ENCODE measurements around the gene ADM.

ADM gene

DNA sequence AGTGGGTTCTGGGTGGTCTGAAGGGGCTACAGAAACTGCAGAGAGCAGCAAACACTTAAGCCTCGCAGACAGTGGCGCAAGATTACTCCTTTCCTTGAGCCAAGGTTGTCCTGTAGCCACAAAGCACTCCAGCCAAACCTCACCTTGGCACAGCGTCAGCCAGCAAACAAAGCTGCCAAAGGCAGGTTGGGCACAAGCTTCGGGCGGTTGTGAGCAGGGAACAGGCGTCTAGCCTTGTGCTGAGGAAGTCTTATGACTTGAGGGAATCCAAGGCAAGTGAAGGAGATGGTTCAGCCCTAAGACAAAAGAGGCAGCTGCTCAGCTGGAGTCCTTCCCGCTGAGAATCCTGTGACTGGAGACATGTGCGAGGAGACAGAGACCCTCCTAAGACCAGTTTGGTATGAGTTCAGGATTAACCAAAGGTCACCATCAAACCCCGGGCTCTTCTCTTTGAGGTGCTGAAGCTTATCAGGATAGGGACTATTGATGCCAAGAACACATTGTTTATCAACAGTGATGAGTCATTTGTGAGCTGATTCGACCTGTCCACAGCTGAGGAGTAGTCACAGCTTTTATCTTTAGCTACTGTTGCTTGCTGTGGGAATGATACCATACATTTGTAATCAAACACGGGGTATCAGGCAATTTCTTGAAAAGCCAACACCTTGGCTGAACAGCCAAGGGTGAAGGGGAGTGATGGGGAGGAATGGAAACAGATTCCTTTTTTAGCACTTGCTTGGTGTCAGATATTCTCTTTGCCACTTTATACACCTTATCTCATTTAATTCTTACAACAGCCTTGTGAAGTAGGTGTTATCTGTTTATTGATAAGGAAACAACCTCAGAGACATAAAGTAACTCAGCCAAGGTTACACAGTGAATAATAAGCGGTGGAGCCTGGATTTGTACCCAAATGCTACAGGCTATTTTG lies 4.6 kb downstream of the ADM start:
- no peak for DNase-seq (ENCODE audit: low read depth in 2 of 2)

DNA sequence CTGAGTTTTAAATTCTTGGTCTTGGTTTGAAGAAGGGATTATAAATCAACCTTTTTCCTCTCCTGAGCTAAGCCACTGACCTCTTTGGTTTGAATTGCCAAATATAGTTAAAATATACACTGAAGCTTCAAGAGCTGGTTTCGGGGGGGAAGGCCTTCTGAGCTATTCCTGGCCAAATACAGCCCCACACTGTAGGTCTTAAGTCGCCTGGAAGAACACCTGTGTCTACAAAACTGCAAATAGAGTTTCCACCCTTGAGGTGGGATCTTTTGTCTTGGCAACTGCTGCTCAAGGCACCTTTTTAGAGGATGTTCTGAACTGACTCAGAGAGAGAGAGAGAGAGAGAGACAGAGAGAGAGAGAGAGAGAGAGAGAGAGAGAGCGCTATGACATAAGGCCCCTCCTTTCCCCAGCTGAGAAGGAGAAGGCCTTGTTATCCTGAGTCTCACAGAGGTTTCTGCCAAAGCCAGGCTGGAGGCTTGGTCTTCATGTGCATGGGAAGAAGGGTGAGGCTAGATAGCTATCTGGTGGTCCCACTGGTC lies 5.5 kb downstream of the ADM start:
- no peak for DNase-seq (ENCODE audit: low read depth in 2 of 2)

DNA sequence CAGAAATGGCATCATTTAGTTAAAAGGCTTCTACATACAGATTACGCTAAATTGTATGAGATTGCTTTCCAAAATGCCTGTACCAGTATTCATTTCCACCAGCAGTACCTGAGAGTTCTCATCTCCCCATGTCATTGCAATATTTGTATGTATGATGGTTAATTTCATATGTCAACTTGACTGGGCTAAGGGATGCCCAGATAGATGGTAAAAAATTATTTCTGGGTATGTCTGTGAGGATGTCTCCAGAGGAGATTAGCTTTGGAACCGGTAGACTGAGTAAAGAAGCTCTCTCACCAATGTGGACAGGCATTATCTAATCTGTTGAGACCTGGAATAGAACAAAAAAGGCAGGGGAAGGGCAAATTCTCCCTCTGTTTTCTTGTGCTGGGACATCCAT lies 6.9 kb downstream of the ADM start:
- DNase-seq (ENCODE audit: low read depth in 2 of 2), result no peak

DNA sequence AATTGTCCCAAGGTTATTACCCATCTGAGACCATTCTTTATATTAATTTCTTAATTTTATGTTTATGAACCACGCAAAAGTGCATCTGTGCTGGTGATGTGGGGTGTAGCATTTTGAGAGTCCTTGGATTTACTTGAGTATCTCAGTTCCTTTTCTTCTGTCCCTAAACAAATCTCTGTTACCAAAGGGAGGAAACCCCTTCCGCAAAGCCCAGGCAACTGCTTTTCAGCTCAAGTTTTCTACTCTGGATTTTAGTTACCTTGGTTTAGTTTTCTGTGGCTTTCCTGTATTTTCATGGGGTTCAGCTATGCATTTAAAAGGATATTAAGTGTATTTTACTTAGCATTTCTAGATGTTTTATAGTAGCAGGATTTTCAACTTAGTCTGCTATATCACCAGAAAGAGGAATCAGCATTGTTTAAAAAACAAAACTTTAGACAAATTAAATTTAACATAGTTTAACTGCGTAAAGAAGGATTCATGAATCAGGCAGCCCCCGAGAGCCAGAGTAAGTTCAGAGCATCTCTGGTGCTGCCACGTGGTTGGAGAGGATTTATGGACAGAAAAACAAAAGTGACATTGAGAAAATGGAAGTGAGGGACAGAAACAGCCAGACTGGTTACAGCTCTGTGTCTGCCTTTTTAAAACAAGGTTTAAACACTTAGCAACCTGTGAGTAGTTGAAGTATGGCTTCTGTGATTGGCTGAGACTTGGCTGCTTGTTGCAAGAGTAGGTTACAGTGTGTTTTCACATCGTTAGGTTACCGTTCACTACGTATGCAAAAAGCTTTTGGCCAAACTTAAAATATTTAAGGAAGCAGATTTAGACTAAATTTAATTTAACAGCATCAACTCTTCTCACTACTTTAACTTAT lies 9.6 kb downstream of the ADM start:
- DNase-seq (ENCODE audit: low read depth in 2 of 2), result no peak

DNA sequence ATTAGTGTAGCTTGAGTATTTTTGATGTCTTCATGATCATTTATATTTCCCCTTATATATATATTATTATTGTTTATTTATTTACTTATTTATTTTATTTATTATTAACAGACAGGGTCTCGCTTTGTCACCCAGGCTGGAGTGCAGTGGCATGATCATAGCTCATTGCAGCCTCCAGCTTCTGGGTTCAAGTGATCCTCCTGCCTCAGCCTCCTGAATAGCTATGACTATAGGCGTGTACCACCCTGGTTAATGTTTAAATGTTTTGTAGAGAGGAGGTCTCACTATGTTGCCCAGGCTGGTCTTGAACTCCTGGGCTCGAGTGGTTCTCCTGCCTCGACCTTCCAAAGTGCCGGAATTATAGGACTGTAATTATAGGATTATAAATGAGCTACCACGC lies 10.2 kb downstream of the ADM start:
- DNase-seq (ENCODE audit: low read depth in 2 of 2), result no peak

DNA sequence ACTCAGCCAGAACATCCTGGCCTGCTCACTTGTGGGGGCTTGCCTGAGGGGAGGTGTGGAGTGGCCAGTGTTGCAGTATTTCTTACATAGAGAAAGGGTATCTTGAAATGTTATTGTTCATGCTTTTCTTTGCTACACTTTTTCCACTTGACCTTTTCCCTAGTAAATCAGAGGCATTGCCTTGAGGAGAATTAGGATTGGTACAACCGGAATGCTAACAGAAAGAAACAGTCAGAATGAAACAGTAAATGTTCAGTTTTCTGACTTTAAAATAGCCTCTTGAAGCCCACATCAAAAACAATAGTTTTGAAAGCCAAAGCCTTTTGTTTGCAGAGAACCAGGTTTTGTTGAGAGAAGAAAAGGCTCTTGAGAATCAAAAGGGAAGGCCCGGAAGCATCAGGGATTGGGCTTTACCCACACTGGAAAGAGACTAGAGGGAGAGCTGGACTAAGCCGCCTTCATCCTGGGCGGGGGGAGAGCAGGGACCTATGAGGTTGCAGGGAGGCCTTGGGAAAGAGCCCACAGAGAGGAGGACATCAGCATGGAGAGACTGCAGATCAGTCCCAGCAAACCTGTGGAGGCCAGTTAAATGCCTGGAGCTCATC lies 12.4 kb downstream of the ADM start:
- DNase-seq (ENCODE audit: low read depth in 2 of 2), result no peak

DNA sequence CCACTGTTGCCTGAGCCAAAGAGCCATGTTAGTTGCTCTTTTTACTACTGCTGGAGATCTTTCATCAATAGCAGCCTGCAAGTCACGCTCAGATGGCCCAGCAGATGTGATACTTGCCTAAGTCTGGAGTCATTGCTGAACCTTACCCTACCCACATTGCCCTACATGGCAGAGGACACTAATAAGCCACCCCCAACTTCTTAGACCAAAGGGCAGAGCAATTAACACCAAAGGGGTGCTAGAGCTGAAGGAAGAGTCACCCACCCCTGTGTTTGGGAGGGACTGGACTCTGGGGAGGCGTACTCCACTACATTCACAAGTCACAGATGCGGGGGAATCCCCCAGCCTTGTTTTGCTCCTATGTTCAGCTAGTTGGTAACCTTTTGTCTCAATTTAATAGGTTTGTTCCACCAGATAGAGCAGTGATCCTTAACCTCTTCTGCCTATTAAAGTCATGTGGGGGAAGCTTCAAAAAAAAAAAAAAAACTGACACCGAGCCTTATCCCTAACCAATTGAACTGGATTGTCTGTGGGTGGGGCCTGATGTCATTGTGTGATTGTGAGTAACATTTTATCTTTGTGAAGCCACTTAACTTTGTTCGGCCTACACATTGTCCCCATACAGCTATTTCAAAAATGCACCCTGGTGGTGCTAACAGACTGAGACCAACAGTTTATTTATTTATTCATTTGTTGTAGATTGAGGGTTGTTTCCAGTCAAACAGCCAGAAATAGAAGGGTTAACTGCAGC lies 13.1 kb downstream of the ADM start:
- DNase-seq (ENCODE audit: low read depth in 2 of 2), result no peak

DNA sequence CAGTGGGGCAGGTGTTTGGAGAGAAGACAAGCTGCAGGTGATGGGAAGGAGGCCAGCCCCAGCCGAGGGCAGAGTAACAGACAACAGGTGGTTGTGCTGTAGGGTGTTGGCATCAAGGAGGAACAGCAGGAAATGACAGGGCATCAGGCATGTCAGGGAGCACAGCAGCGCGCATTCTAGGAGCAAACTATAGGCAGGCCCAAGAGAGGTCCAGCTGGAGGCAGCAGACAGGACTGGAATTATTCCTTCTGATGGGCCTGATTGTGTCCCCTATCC lies 13.6 kb downstream of the ADM start:
- DNase-seq (ENCODE audit: low read depth in 2 of 2), result no peak

DNA sequence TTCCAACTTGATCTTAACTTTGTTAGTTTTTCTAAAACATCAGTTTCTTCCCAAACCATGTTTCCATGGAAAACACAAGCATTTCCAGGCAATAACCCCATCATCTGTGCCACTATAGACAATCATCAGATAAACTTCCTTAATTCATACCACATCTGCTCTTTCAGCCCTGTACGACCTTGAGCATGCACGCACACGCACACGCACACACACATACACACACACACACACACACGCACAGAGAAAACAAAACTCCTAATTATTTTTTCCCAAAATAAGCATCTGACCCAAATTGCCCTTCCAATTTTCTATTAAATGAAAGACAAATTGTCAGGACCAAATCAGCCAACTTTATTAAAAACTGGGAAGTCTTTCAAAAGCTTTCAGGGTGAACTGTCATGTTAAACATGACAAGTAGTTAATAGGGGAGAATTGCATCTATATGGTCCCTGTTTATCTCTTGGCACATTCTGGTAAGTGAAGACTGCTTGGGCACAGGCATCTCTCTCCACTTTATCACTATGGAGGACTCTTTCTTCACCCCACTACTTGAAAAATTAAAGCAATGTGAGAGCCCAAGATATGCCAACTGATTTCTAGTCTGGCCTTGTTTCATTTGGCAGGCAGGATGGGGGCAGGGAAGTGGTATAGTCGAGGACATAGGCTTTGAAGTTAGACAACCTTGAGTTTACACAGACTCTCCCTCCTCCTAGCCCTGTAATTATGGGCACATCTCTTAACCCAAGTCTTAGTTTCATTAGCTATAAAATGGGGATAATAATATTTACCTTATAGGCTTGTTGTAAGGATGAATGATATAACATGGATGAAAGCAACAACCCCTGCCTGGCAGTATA lies 15.1 kb downstream of the ADM start:
- DNase-seq (ENCODE audit: low read depth in 2 of 2), result no peak

DNA sequence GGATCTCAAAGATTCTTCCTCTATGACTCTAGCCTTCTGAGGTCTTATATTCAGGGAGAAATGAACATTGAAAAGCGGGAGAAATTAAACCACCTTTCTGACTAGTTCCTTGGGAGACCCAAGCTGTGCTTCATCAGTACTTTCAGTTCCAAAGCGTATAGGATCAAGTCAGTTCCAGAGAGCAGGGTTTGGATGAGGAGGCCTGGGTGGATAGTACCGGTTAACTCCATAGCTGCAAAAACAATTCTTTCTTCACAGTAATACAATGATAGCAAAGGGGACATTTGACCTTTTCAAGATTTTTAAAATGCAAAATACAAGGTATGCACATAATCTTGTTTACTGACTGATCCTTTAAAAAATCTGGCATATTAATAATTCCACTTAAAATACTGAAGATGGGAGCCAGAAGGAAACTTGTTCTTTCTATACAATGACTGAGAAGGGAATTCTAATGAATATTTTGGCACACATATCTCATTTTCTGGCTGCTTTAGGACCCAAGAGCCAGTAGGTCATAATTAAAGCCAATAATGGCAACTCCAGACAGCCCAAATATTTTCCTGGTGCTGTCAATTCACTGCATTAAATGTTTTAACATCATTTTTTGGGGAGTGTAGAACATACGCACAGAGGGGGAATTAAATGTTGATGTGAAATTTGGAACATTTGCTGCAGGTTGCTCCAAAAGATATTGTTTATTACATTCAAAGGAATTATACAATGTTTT lies 16.0 kb downstream of the ADM start:
- DNase-seq (ENCODE audit: low read depth in 2 of 2), result no peak

DNA sequence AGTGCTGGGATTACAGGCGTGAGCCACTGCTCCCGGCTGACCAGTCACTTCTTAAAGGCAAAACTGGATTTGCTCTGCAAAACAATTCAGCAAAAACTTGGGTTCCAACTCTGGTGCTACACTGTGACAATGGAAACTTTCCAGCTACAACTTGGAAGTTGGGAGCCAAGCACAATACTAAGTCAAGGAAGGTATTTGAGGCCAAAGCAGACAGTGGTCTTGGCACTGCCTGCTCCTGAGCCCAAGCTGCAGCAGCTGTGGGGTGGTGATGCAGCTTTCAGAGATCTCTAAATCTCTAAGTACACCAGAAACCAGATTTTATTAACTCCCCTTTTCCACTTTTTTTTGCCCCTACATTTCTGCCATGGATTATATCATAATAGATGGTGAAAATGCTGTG lies 17.5 kb downstream of the ADM start:
- DNase-seq (ENCODE audit: low read depth in 2 of 2), result no peak

DNA sequence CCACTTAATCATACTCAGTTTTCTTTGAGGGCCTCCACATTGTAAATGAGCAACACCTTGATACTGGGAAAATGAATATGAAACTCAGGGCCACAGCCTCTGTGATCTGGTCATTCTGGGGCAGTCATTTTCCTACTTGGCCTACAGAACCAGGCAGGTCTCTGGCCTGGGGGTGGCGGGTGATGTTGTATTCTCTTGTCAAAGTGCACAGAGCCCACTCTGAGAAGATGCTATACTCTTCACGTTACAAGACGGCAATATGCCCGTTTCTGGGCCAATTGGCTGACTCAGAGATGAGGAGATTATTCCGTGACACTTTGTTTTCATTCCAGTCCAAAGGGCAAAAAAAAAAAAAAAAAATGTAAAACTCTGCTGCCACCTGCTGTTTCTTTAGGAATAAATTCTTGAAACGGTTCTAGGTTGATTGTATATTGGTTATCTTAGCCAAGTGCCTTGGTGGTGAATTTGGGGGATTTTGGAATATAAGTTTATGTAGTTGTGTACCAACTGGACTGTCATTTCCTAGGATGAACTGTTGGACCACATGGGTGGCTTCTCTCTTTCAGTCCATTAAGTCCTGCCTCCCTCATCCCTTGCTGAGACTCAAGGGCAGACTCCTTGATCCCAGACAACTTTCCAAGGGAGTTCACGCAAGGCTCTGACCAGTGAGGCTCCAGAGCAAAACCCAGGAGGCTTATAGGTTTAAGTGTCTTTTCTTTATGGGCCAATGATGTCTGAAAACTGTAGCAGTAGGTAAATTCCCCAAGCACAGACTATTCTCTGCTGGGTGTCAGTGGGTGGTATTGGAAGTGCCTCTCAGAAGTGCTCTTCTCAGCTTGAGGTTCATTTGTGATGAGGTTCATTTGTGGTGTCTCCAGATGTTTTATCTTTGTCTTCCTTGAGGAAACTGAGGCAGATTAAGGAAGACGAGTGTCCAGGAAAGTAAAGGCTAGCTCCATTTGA lies 18.2 kb downstream of the ADM start:
- peak in 1 of 2 donors; percentile 36 for DNase-seq (ENCODE audit: low read depth in 2 of 2)

DNA sequence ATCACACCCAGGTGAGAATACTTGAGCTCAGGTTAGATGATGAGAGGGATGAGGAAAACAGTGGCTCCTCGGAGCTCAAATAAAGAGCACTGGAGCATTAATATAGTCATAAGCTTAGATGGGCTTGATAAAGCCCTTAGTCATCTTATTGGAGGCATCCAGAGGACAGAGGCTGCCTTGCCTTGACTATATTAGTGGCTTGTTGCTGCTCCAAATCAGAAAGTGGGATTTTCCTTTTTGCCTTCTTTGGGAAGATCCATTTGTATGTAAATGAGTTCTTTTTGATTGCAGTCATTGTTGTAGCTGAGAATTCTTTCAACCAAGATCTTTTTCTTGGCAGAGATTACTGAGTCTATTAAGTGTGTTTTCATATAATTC lies 18.9 kb downstream of the ADM start:
- DNase-seq (ENCODE audit: low read depth in 2 of 2), result no peak

DNA sequence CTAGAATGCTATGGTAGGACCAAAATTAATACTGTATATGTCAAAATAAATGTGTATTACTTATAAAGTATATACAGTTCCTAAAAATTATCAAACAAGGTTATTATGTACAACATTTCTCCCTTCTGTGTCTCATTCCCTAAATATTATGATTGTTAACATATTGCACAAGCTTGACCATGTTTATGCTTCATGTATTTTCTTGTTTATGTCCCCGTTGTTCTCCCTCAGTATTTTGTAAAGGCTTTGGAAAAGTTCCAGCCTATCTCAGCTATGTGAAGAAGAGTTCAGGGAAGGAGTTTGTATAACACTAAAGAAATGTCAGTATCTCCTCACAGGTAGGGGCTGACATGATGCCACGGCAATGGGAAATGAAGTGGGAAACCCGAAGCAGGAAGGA lies 19.6 kb downstream of the ADM start:
- DNase-seq (ENCODE audit: low read depth in 2 of 2), result no peak

DNA sequence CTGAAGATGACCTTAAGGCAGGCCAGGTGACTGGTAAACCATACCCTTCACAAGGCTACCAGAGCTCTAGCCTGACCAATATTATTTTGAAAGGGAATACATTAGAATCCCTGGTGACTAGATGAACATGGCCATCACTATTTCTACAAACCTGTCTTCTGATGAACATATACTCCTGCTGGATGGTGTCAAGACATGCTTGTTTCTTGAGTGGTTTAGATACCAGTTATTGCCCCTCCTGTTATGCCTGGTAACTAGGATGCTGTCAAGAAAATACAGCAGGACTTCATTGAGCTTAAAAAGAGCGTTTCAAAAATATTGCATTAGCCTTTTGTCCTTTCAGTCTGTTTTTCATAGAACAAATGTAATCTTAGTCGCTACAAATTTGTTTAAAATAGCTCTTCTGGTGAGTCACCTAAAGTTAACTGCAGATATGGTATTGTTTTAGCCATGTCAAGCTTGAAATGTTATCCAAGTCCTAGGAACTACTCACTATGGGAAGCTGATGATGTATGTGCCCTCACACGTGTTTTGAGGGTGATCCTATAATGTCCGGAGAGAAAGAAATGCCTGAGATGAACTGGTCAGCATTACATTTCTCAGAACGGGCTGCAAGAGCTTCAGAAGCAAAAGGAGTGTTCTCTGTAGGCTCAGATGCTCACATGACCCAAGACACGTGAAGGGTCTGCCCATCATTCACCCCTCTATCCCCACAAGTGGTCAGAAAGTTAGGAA lies 20.6 kb downstream of the ADM start:
- DNase-seq (ENCODE audit: low read depth in 2 of 2), result no peak

DNA sequence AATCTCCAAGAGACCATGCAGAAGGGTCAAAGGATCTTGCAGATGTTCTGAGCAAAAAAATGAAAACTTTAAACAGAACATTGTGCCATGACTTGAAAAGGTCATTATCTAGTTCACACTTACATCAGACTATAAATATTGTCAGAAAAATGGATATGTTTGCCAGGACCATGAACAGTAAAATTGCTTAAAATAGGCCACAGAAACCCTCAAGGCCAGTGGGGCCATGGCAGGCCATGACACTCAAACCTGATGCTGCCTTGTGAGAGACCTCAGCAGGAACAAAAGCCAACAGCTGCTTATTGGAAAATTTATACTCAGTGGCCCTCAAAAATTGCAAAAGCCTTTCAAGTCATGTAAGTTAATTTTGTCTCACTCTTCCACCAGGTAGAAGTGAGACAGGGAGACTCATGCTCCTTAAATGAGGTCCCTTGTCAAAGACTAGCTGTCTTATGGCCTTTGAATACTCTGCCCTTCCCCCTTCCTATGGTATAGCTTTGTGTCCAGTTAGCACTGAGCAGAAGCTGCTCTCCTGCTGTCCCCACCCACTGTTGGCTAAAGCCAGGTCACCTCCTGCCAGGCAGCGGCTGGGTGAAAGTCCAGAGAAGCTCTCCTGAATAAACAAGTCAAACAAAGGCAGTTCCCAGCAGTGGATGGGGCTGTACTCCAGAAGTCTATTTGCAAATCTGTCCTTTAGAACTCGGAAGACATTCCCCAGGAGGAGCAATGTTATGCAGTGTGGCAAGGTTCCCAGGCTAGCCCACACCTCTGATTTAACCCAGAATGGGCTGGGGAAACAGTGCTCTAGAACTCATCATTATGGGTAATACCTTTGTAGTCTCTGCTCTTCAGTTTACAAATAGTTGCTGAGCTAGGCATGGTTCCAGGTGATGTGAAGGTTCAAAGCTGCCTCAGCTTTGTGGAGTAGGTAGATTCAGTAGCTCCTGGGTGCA lies 21.4 kb downstream of the ADM start:
- DNase-seq (ENCODE audit: low read depth in 2 of 2), result no peak

DNA sequence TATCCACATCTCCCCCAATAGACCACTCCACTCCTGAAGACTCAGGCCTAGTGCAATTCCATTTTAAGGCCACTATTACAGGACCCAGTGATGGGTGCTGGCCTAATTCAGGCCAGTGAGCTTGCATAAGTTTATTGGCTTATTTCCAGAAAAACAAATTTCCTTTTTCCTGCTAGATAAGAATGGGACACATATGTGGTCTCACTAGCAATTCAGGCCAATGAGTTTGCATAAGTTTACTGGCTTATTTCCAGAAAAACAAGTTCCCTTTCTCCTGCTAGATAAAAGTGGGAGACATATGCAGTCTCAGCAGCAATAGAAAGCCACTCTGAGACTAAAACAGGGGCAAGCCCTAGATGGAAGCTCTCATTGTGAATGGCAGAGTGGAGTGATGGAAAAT lies 22.4 kb downstream of the ADM start:
- no peak for DNase-seq (ENCODE audit: low read depth in 2 of 2)
